Uterus (tissue), 2 donors: ENCODE results near the gene RALGAPB.

ENCODE experiments used
- POLR2A ChIP-seq, 2 donors: fragments of 450-650 bp; IDR thresholded peaks; one replicate each; pipeline ENCODE4 v1.6.1; 2016; ENCODE audit warnings: antibody characterized with exemption in 2 of 2, mild to moderate bottlenecking in 1 of 2, moderate library complexity in 1 of 2
- TF ChIP-seq, protein P1 (sequence below), 4 experiments: fragments of 200-600 bp in 2 of 4; fragments of 450-650 bp in 2 of 4; sonication (generic) in 2 of 4; IDR thresholded peaks; one replicate each; pipeline ENCODE4 v1.5.1; 2016 to 2019; ENCODE audit warnings: antibody characterized with exemption in 4 of 4, mild to moderate bottlenecking in 2 of 4, moderate library complexity in 1 of 4

DNA sequence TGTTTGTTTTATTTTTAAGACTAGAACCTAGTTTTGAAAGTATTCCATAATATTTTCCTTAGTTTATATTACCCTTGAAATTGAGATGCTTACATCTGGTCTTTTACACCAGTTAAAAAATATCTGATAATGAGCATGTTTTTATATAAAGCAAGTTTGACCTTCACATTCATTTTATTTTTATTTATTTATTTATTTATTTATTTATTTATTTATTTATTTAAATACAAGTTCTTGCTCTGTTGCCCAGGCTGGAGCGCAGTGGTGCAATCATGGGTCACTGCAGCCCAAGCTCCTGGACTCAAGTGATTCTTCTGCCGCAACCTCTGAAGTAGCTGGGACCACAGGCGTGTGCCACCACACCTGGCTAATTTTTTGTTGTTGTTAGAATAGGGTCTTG is 55.5 kb downstream of the RALGAPB start:
- no peak for TF ChIP-seq POLR2A (IDR thresholded peaks at IDR 0.05)
- TF ChIP-seq, protein P1, sequence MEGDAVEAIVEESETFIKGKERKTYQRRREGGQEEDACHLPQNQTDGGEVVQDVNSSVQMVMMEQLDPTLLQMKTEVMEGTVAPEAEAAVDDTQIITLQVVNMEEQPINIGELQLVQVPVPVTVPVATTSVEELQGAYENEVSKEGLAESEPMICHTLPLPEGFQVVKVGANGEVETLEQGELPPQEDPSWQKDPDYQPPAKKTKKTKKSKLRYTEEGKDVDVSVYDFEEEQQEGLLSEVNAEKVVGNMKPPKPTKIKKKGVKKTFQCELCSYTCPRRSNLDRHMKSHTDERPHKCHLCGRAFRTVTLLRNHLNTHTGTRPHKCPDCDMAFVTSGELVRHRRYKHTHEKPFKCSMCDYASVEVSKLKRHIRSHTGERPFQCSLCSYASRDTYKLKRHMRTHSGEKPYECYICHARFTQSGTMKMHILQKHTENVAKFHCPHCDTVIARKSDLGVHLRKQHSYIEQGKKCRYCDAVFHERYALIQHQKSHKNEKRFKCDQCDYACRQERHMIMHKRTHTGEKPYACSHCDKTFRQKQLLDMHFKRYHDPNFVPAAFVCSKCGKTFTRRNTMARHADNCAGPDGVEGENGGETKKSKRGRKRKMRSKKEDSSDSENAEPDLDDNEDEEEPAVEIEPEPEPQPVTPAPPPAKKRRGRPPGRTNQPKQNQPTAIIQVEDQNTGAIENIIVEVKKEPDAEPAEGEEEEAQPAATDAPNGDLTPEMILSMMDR (IDR thresholded peaks at IDR 0.05), result no peak
